GM10248 (cell line): ENCODE results near the gene INTS13.

Source experiments
- CTCF ChIA-PET: fragments of 300-600 bp; sonication (Branson Sonifier 250); formaldehyde crosslinking; extraction: SDS; loops from one replicate; lab custom pipeline; 2021; ENCODE audit warnings: antibody characterized with exemption; lab: Yijun Ruan, JAX
- POLR2A ChIA-PET: fragments of 350-650 bp; sonication (Branson Sonifier 250); formaldehyde crosslinking; extraction: SDS; loops from one replicate; lab custom pipeline; 2020; ENCODE audit warnings: antibody characterized with exemption; lab: Yijun Ruan, JAX
- DNase-seq: peaks from one replicate; pipeline ENCODE4 v3.0.0; 2012; ENCODE audit errors: extremely low spot score
- CTCF ChIP-seq: IDR thresholded peaks from 2 replicates; pipeline ENCODE4 v1.5.1; 2012; ENCODE audit warnings: mild to moderate bottlenecking, low read depth; ENCODE audit errors: extremely low read depth, missing control alignments, control extremely low read depth

The INTS13 gene

GRCh38 chr12:26937443-26937862 lies 328 bp downstream of the INTS13 start:
- ChIA-PET CTCF (interaction anchor here (0.9 kb wide), 1 partner anchor 369 kb away, joined by 3 read pairs; no protein-coding TSS in a partner anchor), POLR2A (no interaction called here)
- no peak for DNase-seq
- no peak for TF ChIP-seq CTCF

- no peak for TF ChIP-seq CTCF
- CTCF ChIA-PET: interaction anchor here (0.9 to 1.8 kb wide), 4 partner anchors 11 to 370 kb away, joined by 3 to 7 read pairs (median 4); no protein-coding TSS in a partner anchor
- DNase-seq: no peak
- POLR2A ChIA-PET: interaction anchor here (0.5 kb wide), 1 partner anchor 16 kb away, joined by 5 read pairs; no protein-coding TSS in a partner anchor
Measured at GRCh38 chr12:26936559-26937442, 980 bp downstream of the INTS13 start.

GRCh38 chr12:26935636-26936378 lies 2.0 kb downstream of the INTS13 start:
- CTCF ChIA-PET: interaction anchor here (1.0 to 1.8 kb wide), 5 partner anchors 10 to 43 kb away, joined by 3 to 7 read pairs (median 6); no protein-coding TSS in a partner anchor
- no peak for DNase-seq
- POLR2A ChIA-PET: interaction anchor here (0.5 kb wide), 1 partner anchor 17 kb away, joined by 5 read pairs; no protein-coding TSS in a partner anchor

GRCh38 chr12:26929590-26929989 lies 8.2 kb downstream of the INTS13 start:
- DNase-seq: no peak
- ChIA-PET POLR2A (no interaction called here), CTCF (no interaction called here)
- no peak for TF ChIP-seq CTCF

More at GRCh38 chr12:26935636-26936378, 2.0 kb downstream of the INTS13 start:
- no peak for TF ChIP-seq CTCF

GRCh38 chr12:26928661-26929060 lies 9.1 kb downstream of the INTS13 start:
- no peak for TF ChIP-seq CTCF
- ChIA-PET POLR2A (no interaction called here), CTCF (no interaction called here)

GRCh38 chr12:26921886-26922285 lies 15.9 kb downstream of the INTS13 start:
- no peak for DNase-seq
- CTCF ChIA-PET: interaction anchor here (1.3 kb wide), 1 partner anchor 92 kb away, joined by 3 read pairs; the partner anchor contains the start of gene TM7SF3
- POLR2A ChIA-PET: no interaction called here
- TF ChIP-seq CTCF: no peak

More at GRCh38 chr12:26928661-26929060, 9.1 kb downstream of the INTS13 start:
- no peak for DNase-seq
